ENCODE results near the gene SUPT4H1.

The SUPT4H1 gene

GRCh38 chr17:58330538-58330996, 21.4 kb downstream of the SUPT4H1 start:
- no peak overlapping the region for H3K4me3 ChIP-seq (ENCODE audit: control insufficient read depth, low read depth, low read length)
- DNase-seq (ENCODE audit: low read depth) = no peak
- TF ChIP-seq, protein P1, sequence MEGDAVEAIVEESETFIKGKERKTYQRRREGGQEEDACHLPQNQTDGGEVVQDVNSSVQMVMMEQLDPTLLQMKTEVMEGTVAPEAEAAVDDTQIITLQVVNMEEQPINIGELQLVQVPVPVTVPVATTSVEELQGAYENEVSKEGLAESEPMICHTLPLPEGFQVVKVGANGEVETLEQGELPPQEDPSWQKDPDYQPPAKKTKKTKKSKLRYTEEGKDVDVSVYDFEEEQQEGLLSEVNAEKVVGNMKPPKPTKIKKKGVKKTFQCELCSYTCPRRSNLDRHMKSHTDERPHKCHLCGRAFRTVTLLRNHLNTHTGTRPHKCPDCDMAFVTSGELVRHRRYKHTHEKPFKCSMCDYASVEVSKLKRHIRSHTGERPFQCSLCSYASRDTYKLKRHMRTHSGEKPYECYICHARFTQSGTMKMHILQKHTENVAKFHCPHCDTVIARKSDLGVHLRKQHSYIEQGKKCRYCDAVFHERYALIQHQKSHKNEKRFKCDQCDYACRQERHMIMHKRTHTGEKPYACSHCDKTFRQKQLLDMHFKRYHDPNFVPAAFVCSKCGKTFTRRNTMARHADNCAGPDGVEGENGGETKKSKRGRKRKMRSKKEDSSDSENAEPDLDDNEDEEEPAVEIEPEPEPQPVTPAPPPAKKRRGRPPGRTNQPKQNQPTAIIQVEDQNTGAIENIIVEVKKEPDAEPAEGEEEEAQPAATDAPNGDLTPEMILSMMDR (conservative IDR thresholded peaks at IDR 0.05; ENCODE audit: control insufficient read depth, insufficient read depth, low read depth, low read length) = no peak

DNA sequence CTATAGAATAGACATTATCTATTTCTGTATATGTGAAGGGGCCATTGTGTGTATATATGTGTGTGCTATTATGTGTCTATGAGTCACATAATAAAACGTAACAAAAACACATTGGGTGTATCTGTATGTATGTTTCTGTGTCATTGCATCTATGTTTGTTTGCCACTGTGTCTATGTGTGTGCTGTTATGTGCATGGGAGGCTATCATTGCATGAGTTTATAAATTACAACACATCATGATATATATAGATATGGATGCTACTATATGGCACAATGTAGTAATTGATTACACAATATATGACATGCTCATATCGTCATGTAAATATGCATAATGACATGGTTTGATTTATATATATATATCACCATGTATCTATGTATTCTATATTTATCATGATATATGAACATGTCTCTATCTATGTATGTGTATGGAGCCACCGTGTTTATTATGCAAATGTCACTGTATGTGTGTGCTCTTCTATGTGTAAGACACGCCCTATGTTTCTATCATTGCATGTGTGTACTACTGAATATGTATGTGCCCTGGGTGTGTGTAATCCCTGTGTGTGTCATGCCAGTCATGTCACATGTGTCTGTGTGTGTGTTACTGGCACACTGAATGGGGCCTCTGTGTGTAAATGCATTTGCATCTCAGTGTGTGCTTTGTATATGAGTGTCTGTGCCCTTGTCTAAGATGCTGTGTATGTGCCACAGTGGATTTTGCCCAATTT, 22.0 kb downstream of the SUPT4H1 start:
- H3K4me3 ChIP-seq (ENCODE audit: control insufficient read depth, low read depth, low read length) = no peak overlapping the region
- DNase-seq (ENCODE audit: low read depth) = no peak
- TF ChIP-seq, protein P1 (conservative IDR thresholded peaks at IDR 0.05; ENCODE audit: control insufficient read depth, insufficient read depth, low read depth, low read length) = no peak

GRCh38 chr17:58329035-58329809, 22.8 kb downstream of the SUPT4H1 start:
- TF ChIP-seq, protein P1 (conservative IDR thresholded peaks at IDR 0.05; ENCODE audit: control insufficient read depth, insufficient read depth, low read depth, low read length) = peak; percentile 19
- no peak for DNase-seq (ENCODE audit: low read depth)
- no peak overlapping the region for H3K4me3 ChIP-seq (ENCODE audit: control insufficient read depth, low read depth, low read length)

DNA sequence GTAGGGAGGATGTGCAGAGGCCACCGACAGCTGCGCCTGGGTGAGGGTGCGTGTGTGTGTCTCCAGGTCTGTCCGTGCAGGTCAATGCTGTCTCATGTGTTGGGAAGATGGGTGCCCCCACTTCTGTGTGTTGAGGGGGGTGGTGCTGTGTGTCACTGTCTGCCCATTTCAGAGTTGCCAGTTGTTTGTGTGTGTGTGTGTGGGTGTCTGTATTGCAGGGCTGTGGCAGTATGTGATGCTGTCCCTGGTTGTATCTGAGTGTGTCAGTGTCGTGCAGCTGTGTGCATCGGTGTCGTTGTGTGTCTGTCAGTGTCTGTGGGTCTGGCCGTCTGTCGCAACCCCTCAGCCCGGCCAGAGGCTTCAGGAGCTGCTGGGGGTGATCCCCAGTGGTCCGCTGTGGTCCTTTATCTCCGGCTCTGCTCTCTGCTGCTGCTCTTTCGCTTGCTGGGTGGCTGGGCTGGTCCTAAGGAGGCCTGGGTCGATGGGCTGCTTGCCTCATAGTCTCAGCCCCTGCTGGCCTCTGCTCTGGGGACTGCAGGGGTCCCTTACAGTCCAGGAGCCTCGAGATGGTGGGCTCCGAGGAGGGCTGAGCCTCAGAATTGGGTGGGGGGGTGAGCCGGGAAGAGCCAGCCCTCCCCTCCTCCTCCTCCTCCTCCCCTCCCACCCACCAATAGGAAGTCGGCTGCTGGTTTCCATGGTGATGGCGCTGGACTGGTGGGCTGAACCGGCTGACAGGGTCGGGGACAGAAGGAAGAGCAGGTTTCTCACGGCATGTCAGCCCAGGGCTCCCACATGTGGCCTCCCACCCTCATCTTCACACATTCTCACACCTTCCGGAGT, 23.6 kb downstream of the SUPT4H1 start, which contains the start of gene TSPOAP1:
Gene TSPOAP1 (minus strand): TSS at position 601 of the 840 bp plus-strand sequence. CDS start 875 bp downstream, outside the sequence.
- no peak within 1 kb of the TSS for H3K4me3 ChIP-seq (ENCODE audit: control insufficient read depth, low read depth, low read length)
- TF ChIP-seq, protein P1 (conservative IDR thresholded peaks at IDR 0.05; ENCODE audit: control insufficient read depth, insufficient read depth, low read depth, low read length) = no peak
- no peak for DNase-seq (ENCODE audit: low read depth)

DNA sequence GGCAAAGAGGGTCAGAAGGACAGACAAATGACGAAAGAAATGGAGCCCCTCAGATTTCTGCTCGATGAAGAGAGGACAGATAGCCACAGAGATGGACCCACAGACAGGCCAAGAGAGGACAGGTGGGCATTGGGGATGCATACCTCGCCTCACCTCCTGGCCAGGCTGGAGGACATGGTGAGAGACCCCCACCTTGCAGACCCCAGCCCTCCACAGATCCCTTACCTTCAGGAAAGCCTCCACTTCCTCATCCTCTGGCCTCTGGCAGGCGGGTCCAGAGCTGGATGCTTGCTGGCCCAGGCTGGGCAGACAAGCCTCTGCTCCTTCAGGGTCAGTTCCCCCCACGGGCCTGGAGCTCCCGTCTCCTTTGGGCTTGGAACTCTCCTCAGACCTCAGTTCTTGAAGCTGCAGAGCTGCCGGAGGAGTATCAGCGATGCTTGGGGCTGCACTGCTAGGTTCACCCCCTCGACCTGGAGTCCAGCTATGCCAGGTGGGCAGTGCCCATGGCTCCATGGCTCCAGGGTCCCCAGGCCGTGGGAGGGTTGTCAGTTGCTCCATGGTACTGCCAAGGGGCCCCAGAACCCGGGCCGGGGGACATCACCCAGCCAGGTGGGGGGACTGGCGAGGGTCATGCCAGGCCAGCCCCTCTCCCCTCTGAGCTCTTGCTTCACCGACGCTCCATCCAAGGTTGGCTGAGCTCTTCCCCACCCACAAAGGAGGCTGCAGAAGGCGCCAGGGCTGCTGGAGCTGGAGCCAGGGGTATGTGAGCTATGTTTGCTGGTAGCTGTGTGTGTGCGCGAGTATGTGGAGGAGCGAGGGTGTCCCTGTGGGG, 24.4 kb downstream of the SUPT4H1 start:
- TF ChIP-seq, protein P1 (conservative IDR thresholded peaks at IDR 0.05; ENCODE audit: control insufficient read depth, insufficient read depth, low read depth, low read length) = no peak
- no peak overlapping the region for H3K4me3 ChIP-seq (ENCODE audit: control insufficient read depth, low read depth, low read length)
- no peak for DNase-seq (ENCODE audit: low read depth)

Measured in fibroblast of mammary gland (primary cell).